Measurements from ENCODE around the gene SPOUT1.

DNA sequence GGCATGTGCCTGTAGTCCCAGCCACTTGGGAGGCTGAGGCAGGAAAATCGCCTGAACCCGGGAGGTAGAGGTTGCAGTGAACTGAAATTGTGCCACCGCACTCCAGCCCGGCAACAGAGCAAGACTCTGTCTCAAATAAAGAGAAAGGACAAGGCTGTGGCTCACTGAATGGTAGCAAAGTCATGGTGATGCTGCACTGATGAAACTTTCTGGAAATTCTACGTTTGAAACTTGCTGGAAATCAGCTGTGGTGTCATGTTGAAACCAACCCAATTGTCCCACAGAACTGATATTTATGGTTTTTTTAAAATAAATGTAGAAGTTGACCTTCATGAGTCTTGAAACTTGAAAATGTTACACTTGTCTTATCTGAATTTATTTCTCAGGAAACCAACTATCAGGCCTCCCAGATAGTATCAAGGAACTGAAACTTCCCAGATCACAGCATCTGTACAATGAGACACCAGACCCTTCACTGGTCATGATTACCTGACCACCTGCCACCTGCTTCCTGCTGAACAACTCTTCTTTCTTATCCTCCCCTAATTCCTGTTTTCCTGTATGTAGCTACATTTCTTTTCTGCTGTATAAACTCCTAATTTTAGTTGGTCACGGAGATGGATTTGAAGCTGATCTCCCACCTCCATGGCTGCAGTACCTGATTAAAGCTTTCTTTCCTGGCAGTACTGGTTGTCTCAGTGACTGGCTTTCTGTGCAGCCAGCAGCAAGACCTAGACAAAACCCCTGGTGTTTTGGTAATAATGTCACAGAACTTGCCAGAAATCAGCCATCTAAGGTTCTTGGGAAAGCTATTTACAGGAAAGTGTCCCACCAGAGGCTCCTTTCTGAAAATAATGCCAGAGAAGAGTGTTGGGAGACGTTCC lies 48.2 kb downstream of the SPOUT1 start:
- no peak for TF ChIP-seq EP300 (IDR thresholded peaks at IDR 0.05)
- TF ChIP-seq, protein P1, sequence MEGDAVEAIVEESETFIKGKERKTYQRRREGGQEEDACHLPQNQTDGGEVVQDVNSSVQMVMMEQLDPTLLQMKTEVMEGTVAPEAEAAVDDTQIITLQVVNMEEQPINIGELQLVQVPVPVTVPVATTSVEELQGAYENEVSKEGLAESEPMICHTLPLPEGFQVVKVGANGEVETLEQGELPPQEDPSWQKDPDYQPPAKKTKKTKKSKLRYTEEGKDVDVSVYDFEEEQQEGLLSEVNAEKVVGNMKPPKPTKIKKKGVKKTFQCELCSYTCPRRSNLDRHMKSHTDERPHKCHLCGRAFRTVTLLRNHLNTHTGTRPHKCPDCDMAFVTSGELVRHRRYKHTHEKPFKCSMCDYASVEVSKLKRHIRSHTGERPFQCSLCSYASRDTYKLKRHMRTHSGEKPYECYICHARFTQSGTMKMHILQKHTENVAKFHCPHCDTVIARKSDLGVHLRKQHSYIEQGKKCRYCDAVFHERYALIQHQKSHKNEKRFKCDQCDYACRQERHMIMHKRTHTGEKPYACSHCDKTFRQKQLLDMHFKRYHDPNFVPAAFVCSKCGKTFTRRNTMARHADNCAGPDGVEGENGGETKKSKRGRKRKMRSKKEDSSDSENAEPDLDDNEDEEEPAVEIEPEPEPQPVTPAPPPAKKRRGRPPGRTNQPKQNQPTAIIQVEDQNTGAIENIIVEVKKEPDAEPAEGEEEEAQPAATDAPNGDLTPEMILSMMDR (IDR thresholded peaks at IDR 0.05), result no peak

Measured in gastroesophageal sphincter (tissue), 3 donors.